Loucy (cell line): Measurements from ENCODE around the gene ALOX15.

Experiments
- H2AFZ ChIP-seq: fragments of 200-600 bp; sonication (generic); 2 replicates; pipeline ENCODE4 v1.6.0; 2016; ENCODE audit warnings: antibody characterized with exemption, mild to moderate bottlenecking, low read length, moderate library complexity
- H3F3A ChIP-seq: fragments of 200-600 bp; 2 replicates; pipeline ENCODE4 v1.6.0; 2016; ENCODE audit warnings: antibody characterized with exemption, low read depth, mild to moderate bottlenecking
- H3K27me3 ChIP-seq: fragments of 200-600 bp; sonication (generic); 2 replicates; pipeline ENCODE4 v1.6.1; 2014; ENCODE audit warnings: low read length, mild to moderate bottlenecking; ENCODE audit not compliant: insufficient read depth, poor library complexity, severe bottlenecking
- H3K36me3 ChIP-seq: fragments of 200-600 bp; sonication (generic); 2 replicates; pipeline ENCODE4 v1.6.1; 2016; ENCODE audit warnings: low read length; ENCODE audit not compliant: insufficient read depth
- H3K4me1 ChIP-seq: fragments of 200-600 bp; sonication (generic); 2 replicates; pipeline ENCODE4 v1.5.1; 2014; ENCODE audit warnings: low read length, mild to moderate bottlenecking; ENCODE audit not compliant: insufficient read depth, poor library complexity, severe bottlenecking
- H3K4me2 ChIP-seq: fragments of 200-600 bp; sonication (generic); 2 replicates; pipeline ENCODE4 v1.6.0; 2014; ENCODE audit warnings: antibody characterized with exemption, low read length, low read depth, mild to moderate bottlenecking; ENCODE audit not compliant: poor library complexity, severe bottlenecking
- H3K4me3 ChIP-seq: fragments of 200-600 bp; sonication (generic); 2 replicates; pipeline ENCODE4 v1.5.1; 2014; ENCODE audit warnings: low read length, mild to moderate bottlenecking, mixed read lengths; ENCODE audit not compliant: poor library complexity, severe bottlenecking
- H3K79me2 ChIP-seq: fragments of 200-600 bp; sonication (generic); 2 replicates; pipeline ENCODE4 v1.6.1; 2014; ENCODE audit warnings: low read length; ENCODE audit not compliant: insufficient read depth
- H3K9ac ChIP-seq: fragments of 200-600 bp; sonication (generic); 2 replicates; pipeline ENCODE4 v1.6.0; 2014; ENCODE audit warnings: mild to moderate bottlenecking, low read depth, low read length, moderate library complexity; ENCODE audit not compliant: poor library complexity, severe bottlenecking
- H3K9me2 ChIP-seq: fragments of 200-600 bp; sonication (generic); replicated peaks from 2 replicates; pipeline ENCODE4 v1.6.1; 2016; ENCODE audit warnings: low read depth, low read length, mixed read lengths
- H3K9me3 ChIP-seq: fragments of 200-600 bp; sonication (generic); 2 replicates; pipeline ENCODE4 v1.6.1; 2014; ENCODE audit warnings: mild to moderate bottlenecking, antibody characterized with exemption, low read length, low read depth; ENCODE audit not compliant: insufficient read depth
- H4K20me1 ChIP-seq: fragments of 200-600 bp; sonication (generic); 2 replicates; pipeline ENCODE4 v1.6.0; 2014; ENCODE audit warnings: antibody characterized with exemption, low read length, mild to moderate bottlenecking; ENCODE audit not compliant: insufficient read depth, poor library complexity, severe bottlenecking
- EZH2phosphoT487 ChIP-seq: fragments of 200-600 bp; IDR thresholded peaks from 2 replicates; pipeline ENCODE4 v1.6.1; 2018; ENCODE audit warnings: antibody characterized with exemption, mild to moderate bottlenecking, moderate library complexity, borderline replicate concordance
- TF ChIP-seq, protein P1 (sequence below): fragments of 200-600 bp; sonication (generic); conservative IDR thresholded peaks from 2 replicates; pipeline ENCODE4 v1.5.1; 2014; ENCODE audit warnings: mild to moderate bottlenecking, antibody characterized with exemption, low read length

The ALOX15 gene

GRCh38 chr17:4617590-4618351 lies 23.7 kb downstream of the ALOX15 start:
- H3K9me2 ChIP-seq = no peaks in the 10 kb centered on the region
- TF ChIP-seq EZH2phosphoT487 = no peak
- TF ChIP-seq, protein P1, sequence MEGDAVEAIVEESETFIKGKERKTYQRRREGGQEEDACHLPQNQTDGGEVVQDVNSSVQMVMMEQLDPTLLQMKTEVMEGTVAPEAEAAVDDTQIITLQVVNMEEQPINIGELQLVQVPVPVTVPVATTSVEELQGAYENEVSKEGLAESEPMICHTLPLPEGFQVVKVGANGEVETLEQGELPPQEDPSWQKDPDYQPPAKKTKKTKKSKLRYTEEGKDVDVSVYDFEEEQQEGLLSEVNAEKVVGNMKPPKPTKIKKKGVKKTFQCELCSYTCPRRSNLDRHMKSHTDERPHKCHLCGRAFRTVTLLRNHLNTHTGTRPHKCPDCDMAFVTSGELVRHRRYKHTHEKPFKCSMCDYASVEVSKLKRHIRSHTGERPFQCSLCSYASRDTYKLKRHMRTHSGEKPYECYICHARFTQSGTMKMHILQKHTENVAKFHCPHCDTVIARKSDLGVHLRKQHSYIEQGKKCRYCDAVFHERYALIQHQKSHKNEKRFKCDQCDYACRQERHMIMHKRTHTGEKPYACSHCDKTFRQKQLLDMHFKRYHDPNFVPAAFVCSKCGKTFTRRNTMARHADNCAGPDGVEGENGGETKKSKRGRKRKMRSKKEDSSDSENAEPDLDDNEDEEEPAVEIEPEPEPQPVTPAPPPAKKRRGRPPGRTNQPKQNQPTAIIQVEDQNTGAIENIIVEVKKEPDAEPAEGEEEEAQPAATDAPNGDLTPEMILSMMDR = no peak
- no peak overlapping the region for H3K4me3 ChIP-seq
- H3F3A ChIP-seq = no peaks in the 10 kb centered on the region
- H3K79me2 ChIP-seq = no peaks in the 10 kb centered on the region
- no peak overlapping the region for H3K4me2 ChIP-seq
- no peaks in the 10 kb centered on the region for H3K9me3 ChIP-seq
- no peaks in the 10 kb centered on the region for H3K27me3 ChIP-seq
- H3K9ac ChIP-seq = no peak overlapping the region
- H3K36me3 ChIP-seq = no peaks in the 10 kb centered on the region
- no peaks in the 10 kb centered on the region for H4K20me1 ChIP-seq
- H3K4me1 ChIP-seq = no peaks in the 10 kb centered on the region
- no peak overlapping the region for H2AFZ ChIP-seq

GRCh38 chr17:4617090-4617489 lies 24.4 kb downstream of the ALOX15 start:
- Histone ChIP-seq H3K36me3 (no peaks in the 10 kb centered on the region), H3K79me2 (no peaks in the 10 kb centered on the region), H3K27me3 (no peaks in the 10 kb centered on the region), H3K4me1 (no peaks in the 10 kb centered on the region), H3K9me2 (no peaks in the 10 kb centered on the region), H3K4me3 (no peak overlapping the region), H3F3A (no peaks in the 10 kb centered on the region), H2AFZ (no peak overlapping the region), H3K4me2 (no peak overlapping the region), H3K9ac (no peak overlapping the region), H4K20me1 (no peaks in the 10 kb centered on the region), H3K9me3 (no peaks in the 10 kb centered on the region)
- TF ChIP-seq, protein P1 = no peak
- TF ChIP-seq EZH2phosphoT487 = no peak

DNA sequence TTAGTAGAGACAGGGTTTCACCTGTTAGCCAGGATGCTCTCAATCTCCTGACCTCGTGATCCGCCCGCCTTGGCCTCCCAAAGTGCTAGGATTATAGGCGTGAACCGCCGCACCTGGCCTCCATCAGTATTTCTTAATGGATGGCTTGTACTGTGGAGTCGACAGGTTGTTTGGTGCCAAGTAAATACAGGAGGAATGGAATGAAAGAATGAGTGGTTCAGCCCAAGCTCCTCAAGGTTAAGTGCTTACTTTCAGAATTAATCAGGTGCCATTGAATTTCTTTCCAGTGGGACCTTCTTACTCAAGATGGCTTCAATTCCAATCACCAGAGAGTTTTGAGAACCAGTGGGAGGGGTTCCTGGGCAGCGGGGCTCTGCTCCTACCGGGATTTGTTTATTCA lies 25.0 kb downstream of the ALOX15 start:
- H3K27me3 ChIP-seq = no peaks in the 10 kb centered on the region

More for the DNA sequence above, 25.0 kb downstream of the ALOX15 start:
- Histone ChIP-seq H3K9me3 (no peaks in the 10 kb centered on the region), H3K36me3 (no peaks in the 10 kb centered on the region), H3K9me2 (no peaks in the 10 kb centered on the region), H3K79me2 (no peaks in the 10 kb centered on the region), H2AFZ (no peak overlapping the region), H3F3A (no peaks in the 10 kb centered on the region), H4K20me1 (no peaks in the 10 kb centered on the region), H3K4me2 (no peak overlapping the region), H3K4me3 (no peak overlapping the region), H3K9ac (no peak overlapping the region), H3K4me1 (no peaks in the 10 kb centered on the region)
- TF ChIP-seq EZH2phosphoT487 = no peak
- TF ChIP-seq, protein P1 = no peak
